Measurements from ENCODE around the gene PAK6.

Gene PAK6

DNA sequence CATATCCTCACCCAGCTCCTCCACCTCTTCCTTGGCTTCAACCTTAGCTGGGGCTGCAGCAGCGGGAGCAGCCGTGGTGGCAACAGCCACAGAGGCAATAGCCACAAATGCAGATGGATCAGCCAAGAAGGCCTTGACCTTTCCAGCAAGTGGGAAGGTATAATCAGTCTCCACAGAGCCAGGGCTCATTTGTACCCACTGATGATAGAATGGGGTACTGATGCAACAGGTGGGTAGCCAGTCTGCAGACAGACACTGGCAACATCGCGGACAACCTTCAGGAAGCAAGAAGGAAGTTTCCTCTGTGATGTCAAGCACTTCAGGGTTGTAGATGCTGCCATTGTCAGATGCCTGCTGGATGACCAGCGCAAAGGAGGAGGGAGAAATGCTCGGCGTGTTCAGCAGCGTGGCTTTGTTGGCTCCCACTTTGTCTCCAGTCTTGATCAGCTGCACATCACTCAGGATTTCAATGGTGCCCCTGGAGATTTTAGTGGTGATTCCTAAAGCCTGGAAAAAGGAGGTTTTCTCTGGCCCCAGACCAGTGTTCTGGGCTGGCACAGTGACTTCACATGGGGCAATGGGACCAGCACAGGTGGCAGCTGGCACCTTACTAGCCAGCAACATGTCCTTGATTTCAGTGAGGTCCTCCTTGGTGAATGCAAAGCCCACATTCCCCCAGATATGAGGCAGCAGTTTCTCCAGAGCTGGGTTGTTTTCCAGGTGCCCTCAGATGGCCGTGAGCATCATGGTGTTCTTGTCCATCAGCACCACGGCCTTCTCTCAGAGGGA is 73.7 kb downstream of the PAK6 start:
- no peak for DNase-seq

DNA sequence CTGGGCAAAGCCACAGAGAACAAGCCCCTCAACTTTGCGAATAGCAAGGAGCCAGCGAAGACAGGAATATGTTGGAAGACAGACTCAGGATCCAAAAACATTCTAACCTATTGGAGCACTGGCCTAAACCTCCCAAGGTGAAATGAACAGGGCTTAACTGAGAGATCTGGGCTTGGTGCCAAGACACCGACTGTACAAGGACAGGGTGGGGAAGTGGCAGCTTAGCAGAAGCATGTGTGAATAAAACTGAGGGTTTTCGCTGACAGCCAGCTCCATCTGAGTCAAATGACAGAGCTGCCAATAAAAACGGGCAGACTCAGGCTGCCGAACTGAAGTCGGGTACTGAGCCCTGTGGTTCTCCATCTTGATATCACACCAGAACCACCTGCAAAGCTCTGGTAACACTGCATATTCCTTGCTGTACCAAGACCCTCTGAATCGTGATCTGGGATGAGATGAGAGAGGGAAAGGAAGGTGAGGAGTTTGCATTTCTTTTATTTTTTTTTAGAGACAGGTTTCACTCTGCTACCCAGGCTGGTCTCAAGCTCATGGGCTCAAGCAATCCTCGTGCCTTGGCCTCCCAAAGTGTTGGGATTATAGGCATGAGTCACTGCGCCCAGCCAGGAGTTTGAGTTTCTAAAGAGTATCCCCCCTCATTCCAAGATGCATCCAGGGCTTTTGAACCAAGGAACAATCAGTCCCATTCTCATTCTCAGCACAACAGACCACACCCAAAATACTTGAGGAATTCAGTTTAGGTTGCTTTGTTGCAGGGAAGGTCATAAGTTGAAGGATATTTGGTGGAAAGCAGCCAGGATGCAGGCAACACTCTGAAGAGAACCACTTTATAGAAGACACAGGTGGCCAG is 74.9 kb downstream of the PAK6 start:
- peak; percentile 45 to 85 (median 82) for DNase-seq

DNA sequence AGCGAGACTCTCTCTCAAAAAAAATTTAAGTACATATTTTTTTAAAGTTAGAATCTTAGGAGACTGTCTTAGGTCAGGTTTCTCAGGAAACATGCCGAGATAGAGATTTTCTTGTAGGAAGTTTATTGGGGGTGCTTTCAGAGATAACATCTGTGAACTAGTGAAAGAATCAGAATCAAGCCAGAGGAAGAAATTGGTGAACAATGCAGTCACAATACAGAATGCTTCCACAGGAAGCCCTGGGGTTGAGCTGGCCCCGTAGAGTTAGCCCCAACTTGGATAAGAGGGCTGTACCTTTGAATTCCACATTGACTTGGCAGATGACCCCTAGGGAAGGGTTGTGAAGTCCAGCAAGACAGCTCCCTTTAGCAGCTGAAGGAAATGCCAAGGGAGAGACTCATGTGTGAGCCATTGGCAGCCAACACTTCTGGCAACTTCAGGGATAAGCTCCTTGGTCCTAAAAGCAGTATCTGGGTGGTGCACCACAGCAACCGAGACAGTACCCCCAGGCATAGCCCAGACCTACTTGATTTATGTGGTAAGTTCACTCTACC is 75.9 kb downstream of the PAK6 start:
- DNase-seq = no peak

DNA sequence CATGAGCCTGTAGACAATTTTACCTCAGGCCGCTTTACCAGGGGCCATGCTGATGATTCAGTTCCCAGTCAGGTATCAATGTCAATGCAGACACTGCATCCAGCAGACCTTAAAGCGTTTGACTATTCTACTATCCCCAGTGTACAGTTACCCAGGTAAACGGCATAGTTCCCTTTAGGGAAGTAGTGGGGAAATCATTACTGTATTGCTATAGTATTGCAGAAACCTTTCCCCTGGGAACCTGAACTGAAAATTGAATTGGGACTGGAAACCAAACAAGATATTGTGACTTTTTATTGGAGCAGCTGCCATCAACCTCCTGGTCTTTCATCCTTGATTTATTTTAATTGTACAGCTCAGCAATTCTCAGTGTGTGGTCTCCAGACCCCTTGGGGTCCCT is 78.1 kb downstream of the PAK6 start:
- peak in 1 of 3 experiments; percentile 17 for DNase-seq

DNA sequence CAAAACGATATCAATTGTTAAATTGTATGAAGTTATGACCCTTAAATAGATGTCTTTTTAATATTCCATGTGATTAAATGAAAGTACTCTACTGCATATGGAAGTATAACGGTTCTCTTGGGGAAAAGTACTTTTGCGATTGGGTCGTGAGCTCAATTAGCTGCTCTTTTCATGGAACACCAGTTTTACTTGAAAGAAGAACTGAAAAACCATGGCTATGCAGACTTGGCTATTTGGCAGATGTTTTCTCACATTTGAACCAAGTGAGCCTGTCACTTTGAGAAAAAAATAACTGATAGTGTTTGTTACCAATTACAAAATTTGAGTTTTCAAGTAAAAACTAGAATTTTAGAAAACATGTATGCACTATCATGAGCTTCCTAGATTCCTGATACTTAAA is 78.7 kb downstream of the PAK6 start:
- DNase-seq = no peak

DNA sequence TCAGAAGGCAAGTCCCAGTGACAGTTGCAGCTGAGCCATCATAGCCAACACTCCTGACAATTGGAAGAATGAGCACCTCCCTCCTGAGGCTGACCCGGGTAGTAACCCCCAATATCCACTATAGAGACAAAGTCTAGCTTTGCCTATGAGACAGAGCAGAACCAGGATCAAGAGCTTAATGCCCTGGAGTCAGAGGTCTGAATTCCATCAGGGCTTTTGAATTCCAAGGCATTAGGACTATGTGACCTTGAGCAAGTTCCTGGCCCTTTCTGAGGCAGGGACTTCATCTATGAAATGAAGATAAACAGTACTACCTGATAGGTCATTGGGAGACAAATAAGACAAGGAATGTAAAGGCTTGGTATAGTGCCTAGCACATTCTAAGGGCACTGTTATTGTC is 81.5 kb downstream of the PAK6 start:
- DNase-seq = no peak

DNA sequence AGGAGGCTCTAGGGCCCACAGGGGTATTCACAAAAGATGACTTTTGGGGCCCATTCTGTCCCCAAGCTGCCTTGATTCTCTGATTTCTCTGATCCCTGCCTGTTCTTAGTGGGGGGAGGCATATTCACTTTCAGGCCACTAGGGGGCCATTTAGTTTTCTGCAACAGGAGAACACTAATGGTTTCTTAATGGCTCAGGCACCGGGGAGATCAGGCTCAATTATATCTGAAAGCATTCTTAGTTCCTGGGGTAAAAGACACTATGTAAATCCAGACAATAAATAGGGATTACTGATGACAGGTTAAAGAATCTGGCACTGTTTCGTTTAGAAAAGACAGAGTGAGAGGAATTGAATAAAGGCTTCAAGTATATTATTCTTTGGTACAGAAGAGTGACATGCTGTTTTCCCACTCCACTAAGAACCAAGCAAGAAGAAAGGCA is 82.1 kb downstream of the PAK6 start:
- peak; percentile 28 to 70 (median 61) for DNase-seq

DNA sequence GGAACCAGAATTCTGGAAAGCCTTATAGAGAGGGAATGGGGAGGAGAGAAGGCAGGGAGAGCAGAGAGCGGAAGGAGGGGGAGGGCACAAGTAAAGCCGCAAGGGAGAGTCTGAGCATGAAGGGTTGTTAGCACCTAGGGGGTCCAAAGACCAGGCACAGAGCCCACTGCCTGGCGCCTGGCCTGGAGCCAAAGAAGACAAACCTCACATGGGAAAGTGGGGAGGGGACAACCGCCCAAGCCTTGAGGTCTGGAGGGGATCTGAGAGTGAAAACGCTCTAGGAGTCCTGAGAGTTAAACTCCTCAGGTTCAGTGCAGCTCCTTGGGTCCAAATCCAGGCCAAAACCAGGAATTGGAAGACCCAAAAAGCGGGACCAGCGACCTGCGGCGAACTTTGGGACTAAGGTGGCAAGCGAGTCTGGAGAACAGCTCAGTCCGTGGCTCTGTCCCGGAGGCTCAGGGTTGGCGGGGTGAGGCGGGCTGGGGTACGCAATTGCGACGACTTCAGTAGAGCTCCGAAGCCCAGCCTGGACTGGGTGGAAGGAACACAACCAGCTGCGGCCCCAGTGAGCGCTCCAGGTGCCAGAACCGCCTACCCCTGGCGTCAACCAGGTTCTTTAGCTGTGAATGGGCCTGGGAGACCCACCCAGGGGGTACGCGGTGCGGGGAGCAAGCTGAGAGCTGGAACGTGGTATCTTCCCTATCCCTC is 83.8 kb downstream of the PAK6 start:
- peak in 2 of 3 experiments; percentile 27 to 37 for DNase-seq

DNA sequence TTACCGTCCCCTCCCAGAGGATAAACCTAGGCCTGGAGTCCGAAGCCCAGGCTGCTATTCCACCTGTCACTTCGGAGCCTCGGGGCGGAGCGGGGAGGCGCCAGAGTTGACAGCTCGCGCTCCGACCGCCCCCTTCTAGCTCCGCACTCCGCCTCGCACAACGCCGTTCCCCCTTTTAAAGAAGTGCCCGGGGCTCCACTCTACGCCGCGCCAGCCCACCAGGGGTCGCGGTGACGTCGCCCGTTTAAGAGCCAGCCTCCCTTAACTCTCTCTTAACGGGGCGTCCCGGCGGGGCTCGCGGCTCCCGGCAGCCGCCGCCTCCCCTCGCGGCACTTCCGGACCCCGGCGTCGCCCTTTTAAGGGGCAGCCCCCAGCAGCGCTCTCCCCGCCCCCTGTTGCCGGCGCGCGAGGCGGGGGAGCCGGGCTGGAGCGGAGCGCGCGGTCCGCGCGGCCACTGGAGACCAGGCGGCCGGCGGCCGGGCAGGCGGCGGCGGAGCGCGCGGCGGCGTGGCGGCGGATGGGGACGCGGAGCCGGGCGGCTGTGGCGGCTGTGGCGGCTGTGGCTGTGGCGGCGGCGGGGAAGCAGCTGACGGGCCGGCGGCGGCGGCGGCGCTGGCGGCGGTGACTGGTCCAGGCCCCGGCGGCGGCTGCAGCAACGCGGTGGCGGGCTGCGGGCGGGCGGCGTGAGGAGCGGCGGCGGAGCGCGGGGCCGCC is 84.5 kb downstream of the PAK6 start, which contains the start of gene INAFM2:
INAFM2 (plus strand) TSS at position 454 of the 714 bp plus-strand sequence. CDS start 364 bp downstream, outside the sequence.
- DNase-seq = peak; percentile 83 to 89 (median 86)

DNA sequence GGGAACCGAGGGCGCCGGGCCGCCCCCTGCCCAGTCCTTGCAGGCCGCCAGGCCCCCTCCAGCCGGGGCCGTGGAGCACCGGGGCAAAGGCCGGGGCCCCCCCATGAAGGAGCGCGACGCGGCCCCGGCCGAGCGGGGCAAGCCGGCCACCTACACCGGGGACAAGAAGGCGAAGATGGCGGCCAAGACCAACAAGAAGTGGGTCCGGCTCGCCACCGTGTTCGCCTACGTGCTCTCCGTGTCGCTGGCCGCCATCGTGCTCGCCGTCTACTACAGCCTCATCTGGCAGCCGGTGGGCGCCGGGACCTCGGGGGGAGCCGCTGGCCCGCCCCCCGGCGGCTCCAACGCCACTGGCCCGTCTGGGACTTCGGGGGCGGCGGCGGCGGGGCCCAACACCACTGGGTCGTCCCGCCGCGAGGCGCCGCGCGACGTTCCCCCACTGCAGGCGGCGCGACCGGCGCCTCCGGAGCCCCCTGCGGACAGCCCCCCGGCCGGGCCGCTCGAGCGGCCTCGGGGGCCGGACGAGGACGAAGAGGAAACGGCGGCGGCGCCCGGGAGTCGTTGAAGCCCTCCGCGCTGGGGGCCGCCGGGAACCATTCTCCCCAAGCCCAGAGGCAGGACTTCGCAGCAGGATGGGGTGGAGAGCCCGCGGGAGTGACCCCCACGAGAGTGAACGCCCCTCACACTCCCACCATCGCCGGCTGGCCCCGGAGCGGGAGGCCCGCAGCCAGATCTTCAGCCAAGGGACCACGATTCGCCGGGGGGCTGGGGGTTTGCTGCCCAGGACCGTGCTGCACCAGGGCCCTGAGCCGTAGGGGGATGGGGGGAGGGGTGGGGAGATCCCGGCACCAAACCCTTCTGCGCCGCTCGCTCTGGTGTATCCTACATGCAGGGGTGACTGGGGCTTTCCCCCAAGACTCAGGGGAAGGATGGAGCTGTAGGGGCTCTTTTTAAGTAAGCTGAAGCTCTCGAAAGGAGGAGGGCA is 85.4 kb downstream of the PAK6 start:
- DNase-seq = peak; percentile 3 to 33 (median 31)

DNA sequence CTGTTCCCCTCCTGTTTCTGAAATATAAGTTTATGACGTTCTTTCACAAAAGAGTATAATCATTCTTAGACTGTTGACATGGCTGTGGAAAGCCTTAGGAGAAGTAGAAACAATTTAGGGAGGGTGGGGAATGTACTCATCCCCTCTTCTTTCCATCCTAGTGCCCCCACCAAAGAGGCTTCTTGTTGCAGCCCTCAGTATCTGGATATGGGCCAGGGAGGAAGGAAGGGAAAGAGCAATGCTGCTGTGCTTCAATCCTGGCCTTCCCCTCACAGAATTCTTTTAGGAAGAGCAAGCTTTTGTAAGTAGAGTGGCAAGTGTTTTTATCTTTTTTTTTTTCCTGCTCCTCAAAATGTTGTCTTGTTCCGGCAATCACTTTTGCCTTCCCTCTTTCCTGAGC is 86.3 kb downstream of the PAK6 start:
- no peak for DNase-seq

DNA sequence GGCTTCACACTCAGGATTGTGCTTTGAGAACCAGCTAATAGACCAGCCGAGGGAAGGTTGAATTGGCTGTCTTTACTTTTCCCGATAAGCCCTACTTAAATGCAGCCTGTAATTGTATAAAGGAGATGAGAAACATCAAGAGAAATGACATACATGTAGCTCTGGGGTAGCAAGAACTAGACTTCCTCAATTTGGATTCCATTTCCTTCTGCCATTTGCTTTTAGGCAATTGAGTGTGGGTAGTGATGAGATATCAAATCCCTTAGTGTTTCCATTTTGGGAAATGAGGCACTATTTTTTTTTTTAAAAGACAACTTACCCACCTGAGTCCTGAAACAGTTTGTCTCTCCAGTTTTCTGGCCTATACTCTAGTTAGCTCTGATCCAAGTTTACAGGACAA is 86.8 kb downstream of the PAK6 start:
- DNase-seq = no peak
